Neuronal stem cell (in vitro differentiated cells): Measurements from ENCODE around the gene C22orf42.

Source experiments
- DNase-seq: peaks from one replicate; pipeline ENCODE4 v3.0.0-alpha.2; 2013; ENCODE audit warnings: low spot score
- H2AFZ ChIP-seq: one replicate; pipeline ENCODE4 v1.6.1; 2013; ENCODE audit warnings: mild to moderate bottlenecking, low read length, inconsistent platforms
- H2AK5ac ChIP-seq: 2 replicates; pipeline ENCODE4 v1.6.1; 2013; ENCODE audit warnings: low read depth, mild to moderate bottlenecking, inconsistent platforms, low read length, moderate library complexity, mixed read lengths
- H2BK120ac ChIP-seq: 2 replicates; pipeline ENCODE4 v1.6.1; 2013; ENCODE audit warnings: low read depth, mild to moderate bottlenecking, inconsistent platforms, low read length, moderate library complexity, mixed read lengths
- H2BK12ac ChIP-seq: one replicate; pipeline ENCODE4 v1.6.1; 2013; ENCODE audit warnings: low read length, inconsistent platforms
- H2BK15ac ChIP-seq: 2 replicates; pipeline ENCODE4 v1.6.1; 2013; ENCODE audit warnings: mild to moderate bottlenecking, low read length, inconsistent platforms, mixed read lengths
- H2BK5ac ChIP-seq: one replicate; pipeline ENCODE4 v1.6.1; 2013; ENCODE audit warnings: inconsistent platforms, mild to moderate bottlenecking, low read length, moderate library complexity
- H3K14ac ChIP-seq: one replicate; pipeline ENCODE4 v1.6.1; 2013; ENCODE audit warnings: low read length, inconsistent platforms
- H3K18ac ChIP-seq: 2 replicates; pipeline ENCODE4 v1.6.1; 2013; ENCODE audit warnings: low read length, inconsistent platforms
- H3K23ac ChIP-seq: 2 replicates; pipeline ENCODE4 v1.6.1; 2013; ENCODE audit warnings: low read depth, mild to moderate bottlenecking, mixed read lengths, low read length, inconsistent platforms; ENCODE audit not compliant: poor library complexity
- H3K27ac ChIP-seq: replicated peaks from 3 replicates; pipeline ENCODE4 v1.5.1; 2013; ENCODE audit warnings: low read length, inconsistent platforms
- H3K27me3 ChIP-seq, 3 experiments: 2 replicates each; pipeline ENCODE4 v1.6.1; 2013; ENCODE audit warnings: low read length in 3 of 3, mild to moderate bottlenecking in 2 of 3, inconsistent platforms in 1 of 3, low read depth in 1 of 3, mixed read lengths in 1 of 3, moderate library complexity in 1 of 3; ENCODE audit not compliant: control insufficient read depth in 3 of 3, insufficient read depth in 3 of 3
- H3K36me3 ChIP-seq, 2 donors: replicated peaks in 1 of 2; 2 replicates each; pipeline ENCODE4 v1.6.1; 2013; ENCODE audit warnings: low read length in 2 of 2; ENCODE audit not compliant: control insufficient read depth in 2 of 2, insufficient read depth in 2 of 2
- H3K4ac ChIP-seq: 2 replicates; pipeline ENCODE4 v1.6.1; 2013; ENCODE audit warnings: inconsistent platforms, mild to moderate bottlenecking, low read length, moderate library complexity
- H3K4me1 ChIP-seq, 2 donors: 1 replicate in 1 of 2; 2 replicates in 1 of 2; pipeline ENCODE4 v1.6.1; 2013; ENCODE audit warnings: low read length in 2 of 2, low read depth in 1 of 2; ENCODE audit not compliant: control insufficient read depth in 2 of 2, insufficient read depth in 1 of 2
- H3K4me2 ChIP-seq: one replicate; pipeline ENCODE4 v1.6.1; 2013; ENCODE audit warnings: mild to moderate bottlenecking, low read length, inconsistent platforms; ENCODE audit not compliant: insufficient read depth, poor library complexity, severe bottlenecking
- H3K4me3 ChIP-seq, 2 donors: 2 replicates each; pipeline ENCODE4 v1.5.1; 2013; ENCODE audit warnings: low read length in 2 of 2, mild to moderate bottlenecking in 2 of 2, inconsistent platforms in 1 of 2, moderate library complexity in 1 of 2
- H3K79me1 ChIP-seq: one replicate; pipeline ENCODE4 v1.6.1; 2013; ENCODE audit warnings: low read depth, mild to moderate bottlenecking, inconsistent platforms, low read length, moderate library complexity
- H3K9ac ChIP-seq: one replicate; pipeline ENCODE4 v1.6.1; 2013; ENCODE audit warnings: mild to moderate bottlenecking, low read depth, low read length, inconsistent platforms; ENCODE audit not compliant: poor library complexity
- H3K9me3 ChIP-seq, 2 donors: replicated peaks in 1 of 2; 2 replicates each; pipeline versions ENCODE3 to v1.6.1; 2013; ENCODE audit warnings: low read length in 2 of 2, mild to moderate bottlenecking in 2 of 2, inconsistent platforms in 1 of 2, low read depth in 1 of 2, mixed read lengths in 1 of 2, moderate library complexity in 1 of 2; ENCODE audit not compliant: control insufficient read depth in 2 of 2, insufficient read depth in 1 of 2
- H4K8ac ChIP-seq: one replicate; pipeline ENCODE4 v1.6.1; 2013; ENCODE audit warnings: low read depth, mild to moderate bottlenecking, inconsistent platforms, low read length, moderate library complexity
- H4K91ac ChIP-seq: one replicate; pipeline ENCODE4 v1.6.1; 2013; ENCODE audit warnings: low read length, low read depth, mild to moderate bottlenecking, inconsistent platforms; ENCODE audit not compliant: poor library complexity
- WGBS, 2 donors: extraction: QIAGEN DNeasy Blood & Tissue Kit; methylation state at CpG; one replicate each; pipeline ENCODE4 v1.1.7; 2013; ENCODE audit warnings: missing lambda C conversion rate in 2 of 2, mixed read lengths in 1 of 2; ENCODE audit not compliant: insufficient read length in 2 of 2, insufficient replicate concordance in 1 of 2; ENCODE audit errors: extremely low coverage in 2 of 2; 5-methylcytosine and 5-hydroxymethylcytosine counted together

C22orf42 gene

GRCh38 chr22:32206774-32207758 lies 48.0 kb upstream of the C22orf42 start:
- Histone ChIP-seq H3K27me3 (peaks cover 2 to 21% (median 3%) of the 10 kb centered on the region in 3 experiments), H3K9ac (no peak overlapping the region), H3K23ac (peak overlapping the region; percentile 11), H3K79me1 (peaks cover 9% of the 10 kb centered on the region), H3K4ac (no peak overlapping the region), H2BK5ac (no peak overlapping the region), H2BK12ac (peak overlapping the region; percentile 93), H3K36me3 (peaks cover 0 to 7% of the 10 kb centered on the region in 2 donors), H4K8ac (peak overlapping the region; percentile 93), H3K4me1 (peaks cover 0 to 14% of the 10 kb centered on the region in 2 donors), H3K9me3 (no peaks in the 10 kb centered on the region), H3K14ac (peak overlapping the region; percentile 90), H2AFZ (no peak overlapping the region), H3K18ac (peak overlapping the region; percentile 82), H3K27ac (no peak overlapping the region), H2BK120ac (no peak overlapping the region), H4K91ac (no peak overlapping the region), H3K4me3 (peak overlapping the region in 1 of 2 donors; percentile 61), H2BK15ac (peak overlapping the region; percentile 10), H2AK5ac (peak overlapping the region; percentile 78), H3K4me2 (no peak overlapping the region)
- WGBS, 2 donors: no CpG with 5 or more reads among the region's 22 CpGs
- no peak for DNase-seq

DNA sequence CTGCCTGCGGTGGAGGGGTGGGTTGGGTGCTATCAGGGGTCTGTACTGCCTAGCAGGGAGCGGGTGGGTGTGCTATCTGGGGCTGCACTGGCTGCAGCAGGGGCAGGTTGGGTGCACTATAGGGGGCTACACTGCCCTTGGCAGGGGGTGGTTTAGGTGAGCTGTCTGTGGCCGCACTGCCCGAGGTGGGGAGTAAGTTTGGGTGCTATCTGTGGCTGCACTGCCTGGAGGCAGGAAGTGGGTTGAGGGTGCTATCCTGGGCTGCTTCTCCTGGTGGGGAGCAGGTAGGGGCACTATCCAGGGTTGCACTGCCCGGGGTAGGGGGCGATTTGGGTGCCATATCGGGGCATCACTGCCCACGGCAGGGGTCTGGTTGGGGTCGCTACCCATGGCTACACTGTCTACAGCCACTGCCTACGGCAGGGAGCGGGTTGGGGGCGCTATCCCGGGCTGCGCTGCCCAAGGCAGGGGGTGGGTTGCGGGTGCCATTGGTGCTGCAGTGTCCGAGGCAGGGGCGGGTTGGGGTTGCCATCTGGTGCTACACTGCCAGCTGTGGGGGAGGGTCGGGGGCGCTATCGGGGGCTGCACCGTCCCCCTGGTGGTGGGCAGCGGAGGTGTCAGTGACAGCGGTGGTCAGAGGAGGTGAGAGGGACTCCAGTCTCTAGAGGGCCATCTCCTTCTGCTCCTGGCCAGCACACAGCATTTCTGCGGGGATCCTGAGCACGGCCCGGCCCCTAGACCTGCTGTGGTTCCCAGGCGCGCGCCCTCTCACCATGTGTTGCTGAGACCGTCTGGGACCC lies 47.1 kb upstream of the C22orf42 start:
- Histone ChIP-seq H2AK5ac (peak overlapping the region; percentile 92), H3K4me1 (peaks cover 0 to 14% of the 10 kb centered on the region in 2 donors), H3K27ac (no peak overlapping the region), H2BK15ac (peak overlapping the region; percentile 85), H3K9me3 (no peaks in the 10 kb centered on the region), H4K8ac (no peak overlapping the region), H2BK5ac (peak overlapping the region; percentile 53), H3K4me2 (peak overlapping the region; percentile 85), H2AFZ (peak overlapping the region; percentile 94), H3K14ac (no peak overlapping the region), H3K27me3 (peaks cover 2 to 21% (median 3%) of the 10 kb centered on the region in 3 experiments), H3K79me1 (peaks cover 9% of the 10 kb centered on the region), H2BK120ac (no peak overlapping the region), H2BK12ac (peak overlapping the region; percentile 93), H3K9ac (peak overlapping the region; percentile 60), H4K91ac (no peak overlapping the region), H3K23ac (no peak overlapping the region), H3K4me3 (peak overlapping the region in 1 of 2 donors; percentile 47), H3K36me3 (peaks cover 0 to 4% of the 10 kb centered on the region in 2 donors), H3K18ac (peak overlapping the region; percentile 82), H3K4ac (no peak overlapping the region)
- no CpG with 5 or more reads among the region's 30 CpGs for WGBS, 2 donors
- DNase-seq: no peak

- DNase-seq: peak; percentile 69
- Histone ChIP-seq H3K18ac (peak within 1 kb of the TSS; percentile 88), H4K8ac (no peak within 1 kb of the TSS), H3K9me3 (no peaks in the 10 kb centered on the region), H3K4me1 (peaks cover 0 to 14% of the 10 kb centered on the region in 2 donors), H3K9ac (peak within 1 kb of the TSS; percentile 65), H3K4ac (peak within 1 kb of the TSS; percentile 66), H3K36me3 (peaks cover 0 to 4% of the 10 kb centered on the region in 2 donors), H2AK5ac (peak within 1 kb of the TSS; percentile 97), H3K27me3 (peaks cover 2 to 21% (median 3%) of the 10 kb centered on the region in 3 experiments), H2BK15ac (peak within 1 kb of the TSS; percentile 85), H2AFZ (peak within 1 kb of the TSS; percentile 94), H2BK5ac (peak within 1 kb of the TSS; percentile 53), H3K23ac (peak within 1 kb of the TSS; percentile 31), H4K91ac (no peak within 1 kb of the TSS), H3K14ac (peak within 1 kb of the TSS; percentile 89), H2BK12ac (peak within 1 kb of the TSS; percentile 84), H3K4me3 (peak within 1 kb of the TSS; percentile 47 to 77), H2BK120ac (peak within 1 kb of the TSS; percentile 4), H3K27ac (no peak within 1 kb of the TSS), H3K4me2 (peak within 1 kb of the TSS; percentile 85), H3K79me1 (peaks cover 9% of the 10 kb centered on the region)
- WGBS, 2 donors: no CpG with 5 or more reads among the region's 41 CpGs
These were observed 46.0 kb upstream of the C22orf42 start, which contains the start of gene RFPL2 for GRCh38 chr22:32204856-32205722. RFPL2 (minus strand) TSS chr22:32205073; CDS start chr22:32202451, 2,622 bp downstream.
